ENCODE data around the gene ADGRG2. TPM values are rescaled to one million over a fixed set of nuclear protein-coding genes. Genes with fewer than 3 reads are reported as not detected.

ADGRG2 gene
- total and polyA plus RNA-seq, 10 donors: 1.8 to 3.0 (median 1.9) TPM

DNA sequence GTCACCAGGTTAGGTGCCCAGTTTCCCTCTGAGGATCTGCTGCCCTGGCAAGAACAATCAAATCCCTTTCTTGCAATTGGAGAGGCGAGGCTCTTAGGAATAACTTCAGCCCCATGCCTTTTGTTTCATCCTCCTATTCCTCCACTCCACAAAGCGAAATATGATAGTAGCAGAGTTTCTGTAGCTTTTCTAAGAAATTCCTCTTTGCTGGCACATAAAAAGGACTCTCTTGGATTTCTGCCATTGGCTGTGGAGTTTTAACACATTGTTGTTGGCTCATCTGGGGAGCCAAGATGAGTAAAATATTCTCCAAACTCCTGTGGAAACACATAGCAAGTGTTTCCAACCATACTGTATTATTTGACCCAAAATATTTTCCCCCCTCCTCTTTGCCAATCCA is 11.0 kb upstream of the ADGRG2 start:
- WGBS, 5 donors: 48 to 83% (median 67%) methylated on average over 2 of the region's 2 CpGs
- no peaks in the 10 kb centered on the region for H3K9me3 ChIP-seq
- no peak overlapping the region for H3K27ac ChIP-seq
- no peak overlapping the region for H3K4me3 ChIP-seq
- intact Hi-C loops (cut with DNase I; ENCODE audit: low total_unique reads): no loop called here
- H3K27me3 ChIP-seq (replicated peaks in 1 of 7): no peaks in the 10 kb centered on the region
- no peaks in the 10 kb centered on the region for H3K36me3 ChIP-seq
- TF ChIP-seq, protein P1, sequence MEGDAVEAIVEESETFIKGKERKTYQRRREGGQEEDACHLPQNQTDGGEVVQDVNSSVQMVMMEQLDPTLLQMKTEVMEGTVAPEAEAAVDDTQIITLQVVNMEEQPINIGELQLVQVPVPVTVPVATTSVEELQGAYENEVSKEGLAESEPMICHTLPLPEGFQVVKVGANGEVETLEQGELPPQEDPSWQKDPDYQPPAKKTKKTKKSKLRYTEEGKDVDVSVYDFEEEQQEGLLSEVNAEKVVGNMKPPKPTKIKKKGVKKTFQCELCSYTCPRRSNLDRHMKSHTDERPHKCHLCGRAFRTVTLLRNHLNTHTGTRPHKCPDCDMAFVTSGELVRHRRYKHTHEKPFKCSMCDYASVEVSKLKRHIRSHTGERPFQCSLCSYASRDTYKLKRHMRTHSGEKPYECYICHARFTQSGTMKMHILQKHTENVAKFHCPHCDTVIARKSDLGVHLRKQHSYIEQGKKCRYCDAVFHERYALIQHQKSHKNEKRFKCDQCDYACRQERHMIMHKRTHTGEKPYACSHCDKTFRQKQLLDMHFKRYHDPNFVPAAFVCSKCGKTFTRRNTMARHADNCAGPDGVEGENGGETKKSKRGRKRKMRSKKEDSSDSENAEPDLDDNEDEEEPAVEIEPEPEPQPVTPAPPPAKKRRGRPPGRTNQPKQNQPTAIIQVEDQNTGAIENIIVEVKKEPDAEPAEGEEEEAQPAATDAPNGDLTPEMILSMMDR (IDR thresholded peaks at IDR 0.05 in 8 of 11, conservative IDR thresholded peaks at IDR 0.05 in 3 of 11): no peak
- TF ChIP-seq POLR2AphosphoS5 (IDR thresholded peaks at IDR 0.05) (no peak), POLR2A (IDR thresholded peaks at IDR 0.05) (no peak)
- no peaks in the 10 kb centered on the region for H3K4me1 ChIP-seq
- no peak for DNase-seq

DNA sequence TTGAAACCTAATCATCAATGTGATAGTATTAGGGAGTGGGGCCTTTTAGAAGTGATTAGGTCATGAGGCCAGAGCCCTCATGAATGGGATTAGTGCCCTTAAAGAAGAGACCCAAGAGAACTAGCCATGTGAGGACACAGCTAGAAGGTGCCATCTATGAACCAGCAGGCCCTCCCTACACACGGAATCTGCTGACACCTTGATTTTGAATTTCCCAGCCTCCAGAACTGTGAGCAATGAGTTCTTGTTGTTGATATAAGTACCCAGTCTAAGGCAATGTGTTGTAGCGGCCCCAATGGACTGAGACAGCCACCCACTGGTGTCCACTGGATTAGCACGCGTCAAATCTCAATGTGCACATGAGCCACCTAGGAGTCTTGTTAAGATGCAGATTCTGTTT is 8.4 kb upstream of the ADGRG2 start:
- TF ChIP-seq, protein P1 (IDR thresholded peaks at IDR 0.05 in 8 of 11, conservative IDR thresholded peaks at IDR 0.05 in 3 of 11): no peak
- TF ChIP-seq POLR2AphosphoS5 (IDR thresholded peaks at IDR 0.05): no peak
- no peak for TF ChIP-seq POLR2A (IDR thresholded peaks at IDR 0.05)
- Histone ChIP-seq H3K4me3 (no peak overlapping the region), H3K27ac (no peak overlapping the region), H3K9me3 (no peaks in the 10 kb centered on the region), H3K36me3 (no peaks in the 10 kb centered on the region), H3K4me1 (no peaks in the 10 kb centered on the region), H3K27me3 (replicated peaks in 1 of 7) (no peaks in the 10 kb centered on the region)
- intact Hi-C loops (cut with DNase I; ENCODE audit: low total_unique reads): no loop called here
- 81 to 98% (median 91%) methylated on average over 2 to 4 of the region's 4 CpGs for WGBS, 5 donors
- no peak for DNase-seq

DNA sequence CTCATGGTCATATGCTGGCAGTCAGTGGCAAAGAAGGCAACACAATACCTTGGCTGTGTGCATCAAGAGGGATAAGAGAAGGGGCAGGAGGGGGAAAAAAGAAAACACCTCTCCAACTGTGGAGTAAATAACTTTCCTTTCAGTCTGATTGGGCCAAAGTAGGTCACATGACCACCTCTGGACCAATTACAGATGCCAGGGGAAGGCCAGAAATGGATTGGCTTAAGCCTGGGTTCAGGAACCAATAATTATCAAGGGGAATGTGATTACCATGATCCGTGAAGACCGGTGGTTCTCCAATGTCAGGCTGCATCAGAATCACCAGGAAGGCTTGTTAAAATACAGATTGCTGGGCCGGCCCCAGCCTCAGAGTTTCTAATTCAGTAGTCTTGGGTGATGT is 7.4 kb upstream of the ADGRG2 start:
- H3K9me3 ChIP-seq: no peaks in the 10 kb centered on the region
- no peaks in the 10 kb centered on the region for H3K36me3 ChIP-seq
- H3K27me3 ChIP-seq (replicated peaks in 1 of 7): peaks cover 0 to 5% (median 0%) of the 10 kb centered on the region in 7 donors
- no peak overlapping the region for H3K27ac ChIP-seq
- no peak for DNase-seq
- WGBS, 5 donors: 88 to 100% (median 95%) methylated on average over 3 of the region's 3 CpGs
- no peaks in the 10 kb centered on the region for H3K4me1 ChIP-seq
- TF ChIP-seq POLR2A (IDR thresholded peaks at IDR 0.05) (no peak), POLR2AphosphoS5 (IDR thresholded peaks at IDR 0.05) (no peak)
- TF ChIP-seq, protein P1 (IDR thresholded peaks at IDR 0.05 in 8 of 11, conservative IDR thresholded peaks at IDR 0.05 in 3 of 11): no peak
- H3K4me3 ChIP-seq: no peak overlapping the region
- intact Hi-C loops (cut with DNase I; ENCODE audit: low total_unique reads): no loop called here

DNA sequence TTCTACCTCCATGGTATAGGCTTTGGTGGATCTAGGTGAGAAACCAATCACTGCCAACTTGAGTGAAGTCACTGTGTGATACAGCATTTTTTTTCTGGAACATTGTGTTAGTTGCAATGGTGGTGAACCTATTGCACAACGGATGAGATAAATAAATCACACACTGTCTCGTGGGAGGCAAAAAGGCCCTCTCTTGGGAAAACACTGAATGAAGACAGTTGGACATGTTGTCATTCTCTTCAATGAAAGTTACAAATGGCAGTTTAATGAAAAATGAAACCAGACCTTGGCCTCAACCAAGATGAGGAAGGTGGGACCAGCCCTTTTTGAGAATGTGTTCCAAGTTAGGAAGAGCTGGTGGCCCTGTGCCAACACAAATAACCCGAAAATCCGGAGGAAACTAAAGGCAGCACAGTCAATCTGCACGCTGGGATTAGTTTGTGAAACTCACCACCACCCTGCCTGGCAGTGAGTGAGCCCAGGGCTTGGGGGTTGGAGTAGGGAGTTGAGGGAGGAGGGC is 5.4 kb upstream of the ADGRG2 start:
- no peak overlapping the region for H3K27ac ChIP-seq
- peaks cover 0 to 25% (median 12%) of the 10 kb centered on the region in 7 donors for H3K27me3 ChIP-seq (replicated peaks in 1 of 7)
- H3K36me3 ChIP-seq: no peaks in the 10 kb centered on the region
- TF ChIP-seq POLR2AphosphoS5 (IDR thresholded peaks at IDR 0.05): no peak
- TF ChIP-seq, protein P1 (IDR thresholded peaks at IDR 0.05 in 8 of 11, conservative IDR thresholded peaks at IDR 0.05 in 3 of 11): no peak
- H3K4me3 ChIP-seq: no peak overlapping the region
- H3K4me1 ChIP-seq: no peaks in the 10 kb centered on the region
- no peaks in the 10 kb centered on the region for H3K9me3 ChIP-seq
- intact Hi-C loops (cut with DNase I; ENCODE audit: low total_unique reads): no loop called here
- DNase-seq: no peak
- WGBS, 5 donors: 37 to 51% (median 43%) methylated on average over 5 of the region's 5 CpGs

Data from spleen (tissue), 11 donors.